RWPE1 (cell line): Measurements from ENCODE around the gene IL17B.
"Not testable (repeated sequence)": the region's sequence is repeated elsewhere in the genome, so short reads cannot be mapped to it uniquely, and the experiment has no call there.

Source experiments
- CTCF ChIA-PET: fragments of 350-600 bp; sonication (Branson Sonifier 250); formaldehyde crosslinking; extraction: SDS; loops from one replicate; lab custom pipeline; 2021; lab: Yijun Ruan, JAX
- POLR2A ChIA-PET: fragments of 400-600 bp; formaldehyde crosslinking; extraction: SDS; loops from one replicate; lab custom pipeline; 2020; ENCODE audit warnings: antibody characterized with exemption; ENCODE audit not compliant: low non-redundant PET; lab: Yijun Ruan, JAX
- DNase-seq: peaks from one replicate; pipeline ENCODE4 v3.0.0; 2012; ENCODE audit warnings: low spot score
- H3K27ac ChIP-seq: fragments of 450-650 bp; 2 replicates; pipeline ENCODE4 v1.5.1; 2017
- TF ChIP-seq, protein P1 (sequence below): fragments of 450-650 bp; conservative IDR thresholded peaks from 2 replicates; pipeline ENCODE4 v1.5.1; 2017; ENCODE audit warnings: low read depth, mild to moderate bottlenecking

IL17B gene

DNA sequence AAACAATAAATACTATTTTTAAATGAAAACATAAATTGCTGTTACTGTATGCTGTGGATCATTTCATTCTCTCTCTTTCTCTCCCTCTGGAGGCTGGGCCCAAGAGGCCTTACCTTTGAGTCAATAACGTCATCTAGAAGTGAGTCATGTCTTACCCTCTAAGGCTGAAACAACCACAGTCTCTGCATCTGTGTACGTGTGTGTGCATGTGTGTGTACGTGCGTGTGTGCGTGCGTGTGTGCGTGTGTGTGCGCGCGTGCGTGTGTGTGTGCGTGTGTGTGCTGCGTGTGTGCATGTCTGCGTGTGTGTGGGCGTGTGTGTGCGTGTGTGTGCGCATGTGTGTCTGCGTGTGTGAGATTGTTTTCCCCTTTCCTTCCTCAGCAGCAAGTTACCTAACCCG lies 13.6 kb upstream of the IL17B start:
- ChIA-PET CTCF (no interaction called here), POLR2A (no interaction called here)
- H3K27ac ChIP-seq: no peak overlapping the region
- DNase-seq: peak; percentile 68
- TF ChIP-seq, protein P1, sequence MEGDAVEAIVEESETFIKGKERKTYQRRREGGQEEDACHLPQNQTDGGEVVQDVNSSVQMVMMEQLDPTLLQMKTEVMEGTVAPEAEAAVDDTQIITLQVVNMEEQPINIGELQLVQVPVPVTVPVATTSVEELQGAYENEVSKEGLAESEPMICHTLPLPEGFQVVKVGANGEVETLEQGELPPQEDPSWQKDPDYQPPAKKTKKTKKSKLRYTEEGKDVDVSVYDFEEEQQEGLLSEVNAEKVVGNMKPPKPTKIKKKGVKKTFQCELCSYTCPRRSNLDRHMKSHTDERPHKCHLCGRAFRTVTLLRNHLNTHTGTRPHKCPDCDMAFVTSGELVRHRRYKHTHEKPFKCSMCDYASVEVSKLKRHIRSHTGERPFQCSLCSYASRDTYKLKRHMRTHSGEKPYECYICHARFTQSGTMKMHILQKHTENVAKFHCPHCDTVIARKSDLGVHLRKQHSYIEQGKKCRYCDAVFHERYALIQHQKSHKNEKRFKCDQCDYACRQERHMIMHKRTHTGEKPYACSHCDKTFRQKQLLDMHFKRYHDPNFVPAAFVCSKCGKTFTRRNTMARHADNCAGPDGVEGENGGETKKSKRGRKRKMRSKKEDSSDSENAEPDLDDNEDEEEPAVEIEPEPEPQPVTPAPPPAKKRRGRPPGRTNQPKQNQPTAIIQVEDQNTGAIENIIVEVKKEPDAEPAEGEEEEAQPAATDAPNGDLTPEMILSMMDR: no peak

GRCh38 chr5:149391524-149391923 lies 12.4 kb upstream of the IL17B start:
- no peak overlapping the region for H3K27ac ChIP-seq
- no peak for DNase-seq
- TF ChIP-seq, protein P1: no peak
- ChIA-PET CTCF (interaction anchor here (0.6 kb wide), 1 partner anchor 44 kb away, joined by 3 read pairs; no protein-coding TSS in a partner anchor), POLR2A (interaction anchor here (0.6 kb wide), 1 partner anchor 1296 kb away, joined by 3 read pairs; no protein-coding TSS in a partner anchor)

GRCh38 chr5:149391076-149391475 lies 12.0 kb upstream of the IL17B start:
- H3K27ac ChIP-seq, CTCF ChIA-PET, DNase-seq: not testable (repeated sequence)
- POLR2A ChIA-PET: interaction anchor here (0.6 kb wide), 1 partner anchor 1296 kb away, joined by 3 read pairs; no protein-coding TSS in a partner anchor

DNA sequence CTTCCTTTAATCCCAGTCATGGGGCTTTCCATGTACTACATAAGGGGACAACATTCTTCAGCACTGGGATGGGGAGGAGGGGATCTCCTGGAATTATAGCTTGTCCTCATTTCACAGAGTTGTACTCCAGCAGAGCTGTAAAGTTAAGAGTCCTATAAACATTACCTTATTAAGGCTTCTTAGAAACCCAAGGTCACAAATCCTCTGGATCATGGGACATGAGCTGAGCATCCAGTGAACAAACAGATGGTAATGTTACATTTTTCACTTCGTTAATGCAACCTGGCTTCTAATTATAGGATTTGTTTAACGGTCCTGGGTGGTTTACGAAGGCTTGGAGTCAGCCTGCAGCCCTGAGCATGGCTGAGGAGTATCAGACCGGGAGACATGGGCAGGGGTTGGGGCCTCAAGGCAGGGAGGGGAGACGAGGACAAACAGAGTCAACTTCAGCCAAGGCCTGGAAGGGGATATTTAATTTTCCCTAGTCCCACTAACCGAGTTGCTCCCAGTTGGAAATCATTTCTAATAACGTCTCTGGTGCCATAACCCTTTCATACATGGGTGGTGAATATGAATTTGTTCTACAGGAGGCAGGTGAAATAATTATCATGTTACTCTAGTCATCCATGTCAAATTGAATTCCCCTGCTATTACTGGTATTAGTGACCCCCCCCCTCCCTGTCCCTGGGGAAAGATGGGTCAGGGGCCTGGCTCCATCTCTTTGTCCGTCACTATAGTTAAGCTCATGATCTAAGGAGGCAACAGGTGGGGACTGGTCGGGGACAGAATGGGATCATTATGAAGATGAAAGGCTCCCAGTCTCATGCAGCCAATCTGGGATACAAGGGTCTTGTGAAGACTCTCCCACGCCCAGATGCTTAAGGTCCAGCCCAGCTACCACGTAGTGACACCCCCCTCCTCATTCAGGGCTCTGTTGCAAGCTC lies 10.7 kb upstream of the IL17B start:
- no peak for DNase-seq
- ChIA-PET CTCF (interaction anchor here (1.1 kb wide), 2 partner anchors 9 to 17 kb away, joined by 3 to 4 read pairs; no protein-coding TSS in a partner anchor), POLR2A (no interaction called here)
- no peak overlapping the region for H3K27ac ChIP-seq
- TF ChIP-seq, protein P1: no peak

DNA sequence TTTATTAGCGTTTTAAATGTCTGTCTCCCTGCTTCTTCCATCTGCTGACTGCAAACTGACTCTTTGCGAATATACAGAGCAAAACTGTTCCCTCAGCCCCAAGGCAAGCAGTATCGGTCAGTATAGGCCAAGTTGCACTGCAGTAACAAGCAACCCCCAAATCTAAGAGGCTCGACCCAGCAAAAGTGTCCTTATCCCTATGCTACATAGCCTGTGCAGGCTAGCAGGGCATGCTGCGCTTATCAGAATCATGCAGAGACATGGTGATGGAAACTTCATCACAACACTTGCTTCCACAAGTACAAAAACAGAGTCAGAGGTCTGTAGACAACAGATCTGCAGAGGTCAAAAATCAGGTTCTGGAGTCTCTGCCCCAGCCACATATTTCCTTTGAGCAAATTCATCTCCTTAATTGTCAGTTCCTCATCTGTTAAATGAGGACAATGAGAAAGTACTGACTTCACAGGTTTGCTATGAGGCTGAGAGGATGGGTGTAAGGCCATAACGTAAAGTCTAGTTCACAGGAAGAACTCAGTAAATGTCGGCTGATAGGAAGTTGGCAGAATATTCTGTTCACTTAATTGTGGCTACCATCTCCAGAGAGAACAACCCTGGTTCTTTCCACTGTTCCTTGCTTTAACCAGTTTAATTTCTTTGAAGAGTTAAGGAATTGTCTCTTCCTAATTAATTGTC lies 9.6 kb upstream of the IL17B start:
- POLR2A ChIA-PET: no interaction called here
- TF ChIP-seq, protein P1: no peak
- CTCF ChIA-PET: interaction anchor here (0.6 to 1.7 kb wide), 4 partner anchors 7 to 165 kb away, joined by 3 to 7 read pairs (median 4); no protein-coding TSS in a partner anchor
- DNase-seq: no peak
- H3K27ac ChIP-seq: no peak overlapping the region

DNA sequence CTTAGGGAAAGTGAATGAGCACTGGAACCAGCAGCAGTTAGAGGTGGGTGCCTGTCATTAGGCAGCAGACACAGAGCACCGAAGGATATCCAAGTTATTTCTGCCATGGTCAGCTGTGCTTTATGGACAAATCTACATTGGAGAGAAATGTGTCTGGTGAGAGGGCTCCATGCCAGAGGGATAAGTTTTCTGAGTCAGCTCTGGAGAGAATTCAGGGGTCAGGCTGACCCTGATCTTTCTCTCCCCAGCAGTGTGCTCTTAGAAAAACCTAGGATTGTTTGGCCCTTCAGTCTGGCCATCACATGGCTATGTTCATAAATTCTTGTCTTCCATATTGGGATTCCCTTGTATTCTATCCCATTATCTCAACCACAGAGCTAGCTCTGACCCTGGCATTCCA lies 8.9 kb upstream of the IL17B start:
- TF ChIP-seq, protein P1: no peak
- CTCF ChIA-PET: interaction anchor here (0.6 to 2.1 kb wide), 4 partner anchors 16 to 165 kb away, joined by 3 to 9 read pairs (median 5); no protein-coding TSS in a partner anchor
- POLR2A ChIA-PET: no interaction called here

More for the DNA sequence above, 8.9 kb upstream of the IL17B start:
- DNase-seq: no peak
- H3K27ac ChIP-seq: no peak overlapping the region
